ENCODE measurements around the gene AGR2.
"Not testable (repeated sequence)": the region's sequence is repeated elsewhere in the genome, so short reads cannot be mapped to it uniquely, and the experiment has no call there.

Gene AGR2

DNA sequence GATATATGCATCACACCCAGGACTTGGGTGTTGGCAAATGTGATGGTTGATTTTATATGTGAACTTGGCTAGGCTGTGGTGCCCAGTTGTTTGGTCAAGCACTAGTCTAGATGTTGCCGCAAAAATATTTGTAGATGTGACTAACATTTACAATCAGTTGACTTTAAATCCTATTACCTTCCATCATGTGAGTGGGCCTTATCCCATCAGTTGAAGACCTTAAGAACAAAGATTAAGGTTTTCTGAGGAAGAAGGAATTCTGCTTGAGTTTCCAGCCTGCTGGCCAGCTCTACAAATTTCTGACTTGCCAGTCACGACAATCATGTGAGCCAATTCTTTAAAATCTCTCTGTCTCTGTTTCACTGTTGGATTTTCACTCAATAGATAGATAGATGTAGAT lies 30.9 kb downstream of the AGR2 start:
- DNase-seq (ENCODE audit: low spot score) = no peak

DNA sequence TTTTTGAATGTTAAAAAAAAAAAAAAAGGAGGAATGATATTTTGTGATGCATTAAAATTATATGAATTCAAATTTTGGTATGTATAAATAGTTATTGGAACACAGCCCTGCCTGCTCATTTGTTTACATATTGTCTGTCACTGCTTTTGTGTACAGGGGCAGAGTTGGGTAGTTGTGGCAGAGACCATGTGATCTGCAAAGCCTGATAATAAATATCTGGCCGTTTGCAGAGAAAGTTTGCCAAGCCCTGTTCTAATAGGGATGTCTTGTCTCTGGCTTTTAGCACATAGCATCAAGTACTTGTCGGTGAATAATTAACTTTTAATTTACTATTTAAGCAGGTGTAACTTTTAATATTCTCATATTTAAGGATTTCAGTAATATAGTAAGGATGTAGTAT lies 31.5 kb downstream of the AGR2 start:
- DNase-seq (ENCODE audit: low spot score) = no peak

DNA sequence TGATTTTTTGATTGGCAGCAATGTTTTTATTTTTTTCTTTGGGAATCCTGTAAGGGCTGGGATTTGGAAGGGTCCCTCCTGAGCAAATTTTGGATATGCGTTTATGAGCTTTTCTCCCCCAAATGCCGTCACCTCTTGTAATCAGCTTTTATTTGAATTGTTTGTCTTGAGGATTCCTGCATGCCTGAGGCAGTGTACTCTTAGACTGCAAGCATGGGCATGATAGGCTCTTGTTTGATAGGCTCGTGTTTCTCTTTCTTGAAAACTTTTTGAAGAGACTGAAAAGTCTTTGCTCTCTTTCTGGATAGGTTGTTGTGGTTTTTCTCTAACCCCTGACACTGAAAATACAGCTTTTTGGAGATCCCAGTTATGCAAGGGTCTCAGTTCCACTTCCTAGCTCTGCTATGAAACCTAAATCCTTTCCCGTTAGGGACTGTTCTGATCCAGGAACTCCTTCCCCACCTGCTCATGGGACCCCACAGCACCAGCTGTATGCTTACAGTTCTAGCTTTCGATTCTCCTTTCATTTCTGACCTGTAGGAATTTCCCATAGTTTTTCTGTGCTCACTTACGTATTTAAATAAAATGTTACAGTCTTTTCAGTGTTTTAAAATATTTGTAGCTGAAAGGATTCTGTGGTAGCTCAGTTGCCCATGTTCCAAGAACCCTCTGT lies 34.0 kb downstream of the AGR2 start:
- DNase-seq (ENCODE audit: low spot score) = no peak

DNA sequence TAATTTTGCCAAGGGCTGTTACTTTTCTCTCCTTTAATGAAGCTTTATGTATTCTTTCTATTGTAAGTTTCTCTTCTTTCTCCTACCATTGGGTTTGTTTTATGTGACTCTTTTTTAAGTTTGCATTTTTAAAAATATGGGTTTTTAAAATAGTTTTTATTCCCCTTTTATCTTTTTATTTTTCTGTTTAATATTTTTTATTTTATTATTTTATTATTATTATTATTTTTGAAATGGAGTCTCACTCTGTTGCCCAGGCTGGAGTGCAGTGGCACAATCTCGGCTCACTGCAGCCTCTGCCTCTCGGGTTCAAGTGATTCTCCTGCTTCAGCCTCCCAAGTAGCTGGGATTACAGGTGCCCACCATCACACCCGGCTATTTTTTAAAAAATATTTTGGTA lies 34.8 kb downstream of the AGR2 start:
- DNase-seq (ENCODE audit: low spot score) = not testable (repeated sequence)

DNA sequence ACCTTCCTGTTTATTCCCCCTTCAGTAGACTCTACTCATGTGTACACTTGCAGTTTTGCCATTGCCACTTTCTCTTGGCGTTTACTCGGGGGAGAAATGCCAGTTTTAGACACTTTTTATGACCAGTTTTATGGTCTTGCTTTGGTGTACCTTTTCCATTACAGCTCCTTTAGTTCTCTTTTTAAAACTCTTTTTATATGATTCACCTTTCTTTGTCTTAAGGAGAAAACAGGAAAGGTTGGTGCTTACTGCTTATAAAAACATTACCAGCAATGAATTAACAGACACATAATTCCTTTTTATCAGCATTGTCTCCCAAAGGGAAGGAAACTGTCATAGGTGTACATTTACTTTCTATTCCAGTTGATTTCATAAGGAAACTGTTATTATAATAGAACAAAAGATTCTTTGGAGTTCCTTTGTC lies 39.4 kb downstream of the AGR2 start:
- DNase-seq (ENCODE audit: low spot score) = no peak

DNA sequence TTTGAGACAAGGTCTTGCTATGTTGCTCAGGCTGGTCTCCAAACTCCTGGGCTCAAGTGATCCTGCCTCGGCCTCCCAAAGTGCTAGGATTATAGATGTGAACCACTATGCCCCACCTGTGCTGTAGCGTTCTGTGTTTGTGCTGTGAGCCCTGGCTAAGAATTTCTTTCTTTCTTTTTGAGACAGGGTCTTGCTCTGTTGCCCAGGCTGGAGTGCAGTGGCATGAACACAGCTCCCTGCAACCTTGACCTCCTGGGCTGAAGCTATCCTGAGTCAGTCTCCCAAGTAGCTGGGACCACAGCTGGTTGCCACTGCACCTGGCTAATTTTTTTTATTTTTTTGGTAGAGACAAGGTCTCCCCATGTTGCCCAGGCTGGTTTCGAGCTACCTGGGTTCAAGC lies 39.9 kb downstream of the AGR2 start:
- DNase-seq (ENCODE audit: low spot score) = no peak

DNA sequence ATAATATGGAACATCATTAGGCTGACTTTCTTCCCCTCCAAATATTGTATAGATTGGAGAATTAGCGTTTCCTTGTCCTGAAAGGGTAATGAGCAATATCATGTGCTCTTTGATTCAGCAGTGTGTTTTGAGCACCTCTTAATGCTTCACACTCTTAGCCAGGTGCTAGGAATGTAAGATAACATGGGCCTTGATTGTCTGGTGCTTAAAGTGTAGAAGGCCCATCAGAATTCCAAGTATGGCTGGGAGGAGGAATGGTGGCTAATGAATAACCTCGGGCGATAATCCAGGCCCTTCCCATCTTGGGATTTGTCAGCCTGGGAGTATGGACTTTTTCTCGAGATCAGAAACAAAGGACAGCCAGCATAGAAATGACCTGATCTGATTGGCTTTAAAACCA lies 42.6 kb downstream of the AGR2 start:
- DNase-seq (ENCODE audit: low spot score) = no peak

DNA sequence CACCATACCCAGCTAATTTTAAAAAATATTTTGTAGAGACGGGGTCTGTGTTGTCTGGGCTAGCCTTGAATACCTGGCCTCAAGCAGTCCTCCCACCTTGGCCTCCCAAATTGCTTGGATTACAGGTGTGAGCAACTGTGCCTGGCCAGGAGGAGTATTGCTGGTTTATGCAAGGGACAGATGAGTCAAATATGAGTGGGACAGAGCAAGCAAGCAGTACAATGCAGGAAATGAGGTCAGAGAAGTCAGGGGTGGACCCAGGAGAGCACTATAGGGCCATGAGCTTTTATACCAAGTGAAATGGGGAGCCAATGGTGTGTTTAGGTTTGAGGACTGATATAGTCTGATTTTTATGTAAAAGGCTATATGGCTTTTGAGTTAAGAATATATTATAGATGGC lies 45.0 kb downstream of the AGR2 start:
- no peak for DNase-seq (ENCODE audit: low spot score)

DNA sequence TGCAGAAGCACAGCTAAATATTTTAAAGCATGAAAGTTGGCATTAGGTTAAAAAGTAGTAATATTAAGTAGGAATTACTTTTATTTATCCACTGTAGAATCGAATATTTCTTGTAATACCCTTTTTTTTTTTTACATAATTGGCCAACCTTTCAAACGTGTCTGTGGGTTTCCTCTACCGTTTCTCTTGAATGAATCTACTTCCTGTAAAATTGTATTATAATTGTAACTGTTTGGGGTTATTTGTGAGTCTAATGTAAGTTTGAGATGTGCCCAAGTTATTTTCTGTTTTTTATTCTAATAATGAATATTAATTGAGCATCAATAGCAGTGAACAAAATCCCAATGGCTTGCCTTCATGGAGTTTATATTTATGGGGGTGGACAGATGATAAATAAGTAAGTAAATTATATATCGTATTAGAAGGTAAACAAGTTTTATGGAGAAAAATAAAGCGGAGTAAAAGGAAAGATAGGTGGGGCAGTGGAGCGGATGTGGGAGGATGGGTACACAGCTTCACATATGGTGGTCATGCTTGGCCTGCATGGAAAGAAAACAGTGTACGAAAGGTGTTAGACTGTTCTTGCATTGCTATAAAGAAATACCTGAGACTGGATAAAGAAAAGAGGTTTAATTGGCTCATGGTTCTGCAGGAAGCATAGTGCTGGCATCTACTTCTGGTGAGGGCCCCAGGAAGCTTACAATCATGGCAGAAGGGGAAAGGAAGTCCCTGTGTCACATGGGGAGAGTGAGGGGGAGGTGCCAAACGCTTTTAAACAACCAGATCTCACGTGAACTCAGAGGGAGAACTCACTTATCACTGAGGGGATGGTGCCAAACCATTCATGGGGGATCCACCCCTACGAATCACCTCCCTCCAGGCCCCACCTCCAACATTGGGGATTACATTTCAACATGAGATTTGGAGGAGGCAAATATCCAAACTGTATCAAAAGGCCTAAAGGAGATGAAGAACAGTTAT lies 45.9 kb downstream of the AGR2 start:
- DNase-seq (ENCODE audit: low spot score) = no peak

DNA sequence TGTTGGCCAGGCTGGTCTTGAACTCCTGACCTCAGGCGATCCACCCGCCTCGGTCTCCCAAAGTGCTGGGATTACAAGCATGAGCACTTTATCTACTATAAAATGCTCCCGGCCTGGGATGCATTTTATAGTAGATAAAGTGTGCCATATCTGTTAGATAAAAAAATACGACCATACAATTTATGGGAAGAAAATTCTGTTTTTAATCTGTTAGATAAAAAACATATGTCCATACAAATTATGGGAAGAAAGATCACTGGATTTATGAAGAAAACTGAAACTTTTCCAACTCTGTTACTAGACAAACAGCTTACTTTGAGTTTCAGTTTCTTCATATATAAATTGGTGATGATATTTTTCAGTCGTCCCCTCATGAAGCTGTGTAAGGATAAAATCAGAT lies 46.8 kb downstream of the AGR2 start:
- no peak for DNase-seq (ENCODE audit: low spot score)

DNA sequence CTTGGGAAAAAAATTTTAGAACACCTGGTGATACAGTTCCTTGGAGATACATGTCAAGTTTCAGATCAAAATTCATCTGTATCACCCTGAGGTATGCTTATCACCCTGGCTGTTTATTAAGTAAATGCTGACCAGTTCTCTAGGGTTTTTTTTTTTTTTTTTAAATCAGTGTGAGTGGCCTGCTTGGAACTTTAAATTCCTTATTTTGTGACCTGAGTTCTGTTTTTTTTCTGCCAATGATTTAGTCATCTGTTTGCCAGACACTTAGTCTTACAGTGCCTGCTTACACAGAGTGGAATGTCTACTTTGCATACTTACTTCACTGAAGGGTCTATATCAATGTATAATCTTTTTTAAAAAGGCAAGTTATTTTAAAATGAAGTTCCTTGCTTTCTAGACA lies 49.4 kb downstream of the AGR2 start:
- no peak for DNase-seq (ENCODE audit: low spot score)

DNA sequence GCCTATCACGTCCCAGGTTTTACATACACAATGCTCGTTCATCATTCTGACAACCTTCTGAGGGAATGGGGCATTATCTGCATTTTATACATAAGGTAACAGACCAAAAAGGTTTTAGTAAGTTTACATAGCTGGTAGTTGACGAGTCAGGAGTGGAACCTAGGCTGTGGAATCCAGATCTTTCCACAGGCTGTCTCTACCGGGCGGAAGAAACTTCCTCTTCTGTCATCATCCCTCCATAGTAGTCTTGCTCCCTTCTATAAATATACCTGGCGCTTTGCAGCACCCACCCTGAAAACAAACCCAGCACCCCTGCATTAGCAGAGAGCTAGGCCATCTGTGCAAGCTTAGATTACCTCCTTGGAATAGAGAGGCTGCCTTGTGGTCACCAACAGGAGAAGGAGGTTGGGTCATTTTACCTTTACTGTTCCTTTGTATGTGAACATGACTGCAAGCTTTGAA lies 49.9 kb downstream of the AGR2 start:
- DNase-seq (ENCODE audit: low spot score) = peak; percentile 6

DNA sequence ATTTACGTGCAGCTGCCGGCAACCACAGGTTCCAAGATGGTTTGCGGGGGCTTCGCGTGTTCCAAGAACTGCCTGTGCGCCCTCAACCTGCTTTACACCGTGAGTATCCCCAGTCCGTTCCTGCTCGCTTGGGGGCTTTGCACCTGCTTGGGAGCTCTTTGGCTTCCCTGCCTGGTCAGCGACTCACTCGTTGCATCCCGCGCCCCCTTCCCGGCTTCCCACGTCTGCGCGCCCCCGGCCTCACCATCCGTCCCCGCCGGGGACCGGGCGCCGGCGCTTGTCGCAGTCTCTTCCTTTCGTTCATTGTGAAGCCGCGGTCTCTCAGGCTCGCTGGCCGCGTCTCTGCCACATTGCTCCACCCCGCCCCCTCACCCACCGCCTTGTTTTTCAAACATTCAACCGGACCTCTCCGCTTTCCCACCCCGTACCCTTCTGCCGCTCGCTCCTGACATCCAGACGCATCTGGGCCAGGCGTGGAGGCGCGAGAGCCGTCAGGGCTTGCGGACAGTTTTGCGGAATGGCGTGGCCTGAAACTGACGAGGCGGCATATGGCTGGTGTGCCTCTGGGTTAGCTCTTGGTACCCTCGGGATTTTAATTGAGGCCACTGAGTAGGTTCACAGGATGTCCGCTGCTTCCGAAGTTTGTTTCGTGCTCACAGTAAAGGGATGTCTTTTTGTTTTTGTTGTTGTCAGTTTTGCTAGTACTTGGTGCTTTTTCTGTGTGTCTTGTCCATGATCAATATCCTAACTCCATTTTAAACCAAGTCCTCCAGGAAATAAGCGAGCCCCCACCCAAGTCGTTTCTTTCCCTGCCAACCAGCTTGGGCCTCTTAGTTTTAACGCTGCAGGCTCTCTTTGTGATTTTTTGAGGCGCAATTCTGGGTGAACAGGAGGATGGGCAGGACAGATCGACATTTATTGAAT lies 50.6 kb downstream of the AGR2 start:
- no peak for DNase-seq (ENCODE audit: low spot score)

DNA sequence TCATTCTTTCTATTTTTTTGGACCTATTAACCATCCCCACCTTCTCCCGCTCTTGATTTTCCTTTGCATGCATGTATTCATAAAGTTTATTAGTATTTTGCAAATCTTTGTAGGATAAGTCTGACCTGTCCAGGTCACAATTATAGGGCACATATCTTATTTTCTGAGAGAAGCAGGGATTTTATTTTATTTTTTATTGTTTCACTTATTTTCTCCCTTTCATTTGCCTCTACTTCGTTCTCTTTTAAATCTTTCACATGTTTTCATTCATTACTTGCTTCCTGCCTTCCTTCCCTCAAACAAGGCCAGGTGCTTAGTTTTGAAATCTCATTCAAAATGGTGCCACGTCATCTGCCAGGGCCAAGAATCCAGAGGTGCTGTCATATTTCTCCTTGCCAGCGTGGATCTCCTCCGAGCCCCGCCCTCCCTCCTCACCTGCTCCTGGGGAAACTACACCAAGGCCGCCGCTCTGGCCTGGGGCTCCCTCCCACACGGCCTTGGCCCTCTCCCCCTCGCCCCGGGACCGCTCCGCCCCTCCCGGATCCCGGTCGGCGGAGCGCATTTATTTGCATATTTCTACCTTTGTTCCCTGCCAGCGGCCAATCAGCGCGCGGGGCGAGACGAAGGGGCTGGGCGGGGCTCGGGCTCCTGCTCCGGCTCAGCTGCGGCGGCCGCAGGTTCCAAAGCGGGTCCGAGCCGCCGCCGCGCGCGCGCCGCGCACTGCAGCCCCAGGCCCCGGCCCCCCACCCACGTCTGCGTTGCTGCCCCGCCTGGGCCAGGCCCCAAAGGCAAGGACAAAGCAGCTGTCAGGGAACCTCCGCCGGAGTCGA lies 51.5 kb downstream of the AGR2 start, which contains the start of gene TSPAN13:
TSPAN13 (plus strand) TSS at position 654 of the 830 bp plus-strand sequence. CDS start 213 bp downstream, outside the sequence.
- DNase-seq (ENCODE audit: low spot score) = peak; percentile 14

DNA sequence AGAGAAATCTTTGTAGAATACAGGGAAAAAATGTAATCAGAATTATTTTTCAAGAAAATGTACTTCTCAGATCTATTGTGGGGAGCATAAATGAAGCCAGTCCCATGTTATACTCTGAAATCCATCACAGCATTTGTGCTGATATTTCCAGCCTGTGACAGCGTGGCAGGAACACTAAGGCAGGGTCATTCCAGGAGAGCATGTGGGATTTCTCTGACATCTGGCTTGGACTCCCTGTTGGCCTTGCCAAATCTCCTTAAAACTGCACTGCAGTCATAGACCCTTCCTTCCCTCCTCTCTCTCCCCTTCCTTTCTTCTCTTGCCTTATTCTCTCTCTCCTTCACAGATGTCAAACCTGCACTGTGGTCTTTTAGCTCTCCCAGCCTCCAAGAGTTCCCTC lies 57.7 kb downstream of the AGR2 start:
- DNase-seq (ENCODE audit: low spot score) = no peak

DNA sequence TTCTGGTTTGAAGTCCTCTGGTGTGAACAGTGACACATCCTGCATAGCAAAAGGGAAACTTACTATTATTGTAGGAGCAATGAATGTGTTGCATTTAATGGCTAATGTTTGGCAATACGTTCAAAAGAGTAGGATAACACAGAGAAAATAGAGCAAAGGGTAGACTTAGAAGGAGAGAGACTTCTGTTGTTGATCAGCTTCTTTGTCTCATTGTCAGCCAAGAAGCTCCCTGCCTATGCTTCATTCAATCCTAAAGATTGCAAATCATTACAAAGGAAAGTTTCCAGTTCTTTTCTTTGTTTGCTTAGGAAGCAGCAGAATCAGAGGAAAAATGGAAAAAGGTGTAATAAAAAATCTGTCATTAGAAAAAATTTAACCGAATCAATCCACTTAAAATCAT lies 59.2 kb downstream of the AGR2 start:
- no peak for DNase-seq (ENCODE audit: low spot score)

DNA sequence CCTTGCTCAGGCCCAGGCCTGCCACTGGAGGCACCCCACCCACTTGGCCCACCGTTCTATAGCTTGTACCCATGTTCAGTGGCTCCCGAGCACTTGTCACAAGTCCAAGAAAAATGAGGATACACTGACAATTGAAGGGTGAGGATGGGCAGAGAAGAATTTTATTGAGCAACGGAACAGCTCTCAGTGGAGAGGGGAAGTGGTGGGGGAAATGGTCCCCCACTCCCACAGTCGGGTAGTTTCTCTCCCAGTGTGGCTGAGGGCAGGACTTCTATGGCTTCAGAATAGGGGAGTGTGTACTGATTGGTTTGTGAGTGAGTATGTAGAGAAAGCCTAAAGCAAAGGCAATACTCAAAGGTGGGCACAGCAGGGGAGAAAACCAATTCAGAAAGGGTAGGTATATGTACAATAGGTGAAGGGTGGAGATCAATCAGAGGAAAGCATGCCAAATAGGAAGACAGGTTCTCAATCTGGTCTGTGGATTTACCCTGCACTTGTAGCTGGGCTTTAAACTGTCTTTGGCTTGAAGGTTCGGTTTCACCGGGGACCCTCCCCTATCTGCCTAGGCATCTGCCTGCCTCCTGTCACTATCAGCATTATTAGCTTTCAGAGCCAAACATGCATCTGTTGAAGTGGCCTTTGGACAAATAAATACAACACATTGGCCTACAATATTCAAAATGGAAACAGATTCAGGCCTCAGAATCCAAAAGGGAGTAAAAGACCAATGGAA lies 60.1 kb downstream of the AGR2 start:
- no peak for DNase-seq (ENCODE audit: low spot score)

DNA sequence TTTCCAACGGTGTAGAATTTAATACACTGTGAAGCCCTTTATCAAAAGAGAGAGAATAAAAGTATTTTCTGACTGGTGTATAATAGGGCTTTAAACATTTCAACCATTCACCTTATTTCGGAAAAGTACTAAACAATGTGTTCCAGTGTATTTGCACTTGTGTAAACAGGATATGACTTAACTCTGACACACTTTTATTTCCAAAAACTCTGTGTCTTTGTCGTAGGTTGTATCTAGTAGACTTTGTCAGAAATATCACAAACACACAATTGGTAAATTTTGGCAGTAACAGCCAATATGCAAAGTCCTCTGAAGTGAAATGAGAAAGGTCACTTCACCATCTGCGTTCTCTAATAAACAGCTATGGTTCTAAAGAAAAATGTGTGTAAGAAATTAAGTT lies 61.6 kb downstream of the AGR2 start:
- no peak for DNase-seq (ENCODE audit: low spot score)

DNA sequence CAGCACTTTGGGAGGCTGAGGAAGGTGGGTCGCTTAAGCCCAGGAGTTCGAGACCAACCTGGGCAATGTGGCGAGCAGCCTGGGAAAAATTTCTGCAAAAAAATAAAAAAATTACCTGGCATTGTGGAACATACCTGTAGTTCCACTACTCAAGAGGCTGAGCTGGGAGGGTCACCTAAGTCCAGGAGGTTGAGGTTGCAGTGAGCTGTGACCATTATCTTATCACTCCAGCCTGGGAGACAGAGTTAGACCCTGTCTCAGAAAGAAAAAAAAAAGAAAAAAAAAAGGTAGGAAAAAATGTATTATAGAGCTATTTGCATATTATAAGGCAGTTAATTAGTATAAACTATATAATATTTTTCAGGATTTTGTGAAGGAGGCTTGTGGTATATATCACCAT lies 62.3 kb downstream of the AGR2 start:
- no peak for DNase-seq (ENCODE audit: low spot score)
